ENCODE data around the gene VEZF1.

DNA sequence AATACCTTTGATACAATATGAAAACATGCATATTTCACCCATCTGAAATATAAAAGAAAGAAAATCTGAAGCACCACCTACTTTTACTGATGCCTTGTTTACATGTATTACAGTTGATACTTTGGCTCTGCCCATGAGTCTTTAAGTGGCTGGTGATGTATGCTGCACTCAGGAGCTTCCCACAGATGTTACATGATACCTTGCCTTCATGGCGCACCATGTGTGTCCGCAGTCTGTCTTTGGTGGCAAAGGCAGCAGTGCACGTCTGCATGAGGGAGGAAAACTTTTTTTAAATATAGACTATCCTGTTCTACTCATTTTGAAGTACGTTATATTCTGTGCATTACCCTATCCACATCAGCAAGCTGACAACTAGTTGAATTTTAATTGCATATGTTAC, 7.5 kb downstream of the VEZF1 start:
- TF ChIP-seq EZH2phosphoT487 (IDR thresholded peaks at IDR 0.05; ENCODE audit: borderline replicate concordance, low read length) (no peak), CTCF (IDR thresholded peaks at IDR 0.05; ENCODE audit: low read depth, low read length, poor library complexity, severe bottlenecking) (no peak)

Data from DOHH2 (cell line).